Right forelimb (tissue), 1 donor: Measurements from ENCODE around the gene ABCE1.

Experiments used
- DNase-seq: peaks from one replicate; pipeline ENCODE4 v3.0.0-alpha.2; 2018

The ABCE1 gene

DNA sequence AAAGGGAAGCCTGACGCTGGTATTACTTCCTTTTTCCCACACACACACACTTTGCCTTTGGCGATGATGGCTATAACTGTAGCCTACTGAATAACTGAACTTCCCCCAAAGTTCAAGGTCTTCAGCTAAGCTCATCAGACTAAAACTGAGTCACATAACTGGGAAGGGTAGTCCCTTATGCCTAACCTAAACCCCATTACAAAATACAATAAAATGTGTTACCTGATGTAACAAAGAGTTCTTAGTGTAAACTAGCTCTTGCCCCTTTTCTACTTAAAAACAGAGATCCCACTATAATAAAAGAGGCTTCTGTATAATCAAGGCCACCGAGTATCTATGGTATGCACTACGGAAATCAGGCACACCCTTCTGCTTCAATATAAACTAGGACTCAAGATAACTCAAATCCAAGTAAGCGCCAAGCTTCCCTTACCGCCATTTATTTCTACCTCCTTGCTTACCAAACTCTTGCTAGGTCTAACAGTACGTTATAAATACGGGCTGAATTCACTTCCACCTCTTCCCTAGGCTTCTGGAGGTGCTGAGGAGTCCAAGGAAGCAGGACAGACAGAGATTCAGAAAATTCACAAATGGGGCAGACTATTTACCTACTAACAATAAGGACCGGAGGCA lies 79.9 kb downstream of the ABCE1 start:
- no peak for DNase-seq

DNA sequence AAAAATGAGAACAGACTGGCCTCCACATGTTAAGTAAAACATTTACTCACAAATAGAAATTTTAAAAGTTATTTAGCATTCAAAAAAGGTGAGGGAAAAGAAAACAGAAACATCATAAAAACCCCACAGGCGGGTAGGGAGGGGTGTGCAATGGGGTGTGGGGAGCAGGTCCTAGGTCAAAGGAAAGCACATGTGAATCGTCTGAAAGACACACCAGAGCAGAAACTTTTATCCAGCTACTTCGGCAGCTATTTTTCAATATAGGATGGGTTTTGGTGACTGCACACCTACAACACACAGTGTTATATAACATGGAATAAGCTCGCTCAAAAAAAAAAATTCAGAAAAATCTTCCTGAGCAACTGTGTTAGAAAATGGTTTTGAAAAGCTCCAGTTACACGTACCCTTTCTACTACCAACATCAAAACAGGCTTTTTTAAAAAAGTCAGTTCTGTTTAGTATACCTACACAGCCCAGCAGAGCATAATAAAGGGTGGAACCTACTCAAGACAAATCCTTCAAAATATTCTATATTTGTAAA lies 80.7 kb downstream of the ABCE1 start:
- DNase-seq, result no peak
